ENCODE measurements around the gene CP.
"Not testable (repeated sequence)": the region's sequence is repeated elsewhere in the genome, so short reads cannot be mapped to it uniquely, and the experiment has no call there.

The CP gene

GRCh38 chr3:149221783-149222517 lies at the start of gene CP:
TSS of gene CP (minus strand) at chr3:149221829. CDS start at chr3:149221792, 37 bp downstream.
- DNase-seq (ENCODE audit: low read depth, low spot score), result no peak

- no peak for DNase-seq (ENCODE audit: low read depth, low spot score)
Measured at GRCh38 chr3:149270180-149270579, 48.6 kb upstream of the CP start.

GRCh38 chr3:149269687-149270086 lies 48.1 kb upstream of the CP start:
- DNase-seq (ENCODE audit: low read depth, low spot score), result no peak

- no peak for DNase-seq (ENCODE audit: low read depth, low spot score)
Measured at GRCh38 chr3:149267565-149267964, 45.9 kb upstream of the CP start.

- no peak for DNase-seq (ENCODE audit: low read depth, low spot score)
Measured at GRCh38 chr3:149266736-149267135, 45.1 kb upstream of the CP start.

GRCh38 chr3:149263856-149264255 lies 42.2 kb upstream of the CP start:
- DNase-seq (ENCODE audit: low read depth, low spot score), result no peak

- DNase-seq (ENCODE audit: low read depth, low spot score), result no peak
Measured at GRCh38 chr3:149258714-149259113, 37.1 kb upstream of the CP start.

GRCh38 chr3:149258298-149258697 lies 36.7 kb upstream of the CP start:
- no peak for DNase-seq (ENCODE audit: low read depth, low spot score)

GRCh38 chr3:149252272-149252671 lies 30.6 kb upstream of the CP start:
- no peak for DNase-seq (ENCODE audit: low read depth, low spot score)

GRCh38 chr3:149251186-149251585 lies 29.6 kb upstream of the CP start:
- no peak for DNase-seq (ENCODE audit: low read depth, low spot score)

GRCh38 chr3:149247929-149248691 lies 26.5 kb upstream of the CP start:
- no peak for DNase-seq (ENCODE audit: low read depth, low spot score)

- DNase-seq (ENCODE audit: low read depth, low spot score), result no peak
Measured at GRCh38 chr3:149247008-149247710, 25.5 kb upstream of the CP start.

- DNase-seq (ENCODE audit: low read depth, low spot score), result no peak
Measured at GRCh38 chr3:149245738-149246451, 24.3 kb upstream of the CP start.

- DNase-seq (ENCODE audit: low read depth, low spot score), result no peak
Measured at GRCh38 chr3:149243540-149243939, 21.9 kb upstream of the CP start.

- DNase-seq (ENCODE audit: low read depth, low spot score), result no peak
Measured at GRCh38 chr3:149239357-149239936, 17.8 kb upstream of the CP start.

GRCh38 chr3:149238268-149238667 lies 16.6 kb upstream of the CP start:
- not testable (repeated sequence) for DNase-seq (ENCODE audit: low read depth, low spot score)

- no peak for DNase-seq (ENCODE audit: low read depth, low spot score)
Measured at GRCh38 chr3:149235599-149236424, 14.2 kb upstream of the CP start.

GRCh38 chr3:149234671-149235245 lies 13.1 kb upstream of the CP start:
- no peak for DNase-seq (ENCODE audit: low read depth, low spot score)

GRCh38 chr3:149233323-149233722 lies 11.7 kb upstream of the CP start:
- no peak for DNase-seq (ENCODE audit: low read depth, low spot score)

- no peak for DNase-seq (ENCODE audit: low read depth, low spot score)
Measured at GRCh38 chr3:149231871-149232270, 10.2 kb upstream of the CP start.
